ENCODE measurements around the gene PARN. TPM values are rescaled to one million over a fixed set of nuclear protein-coding genes. Genes with fewer than 3 reads are reported as not detected.

Gene PARN
- polyA plus RNA-seq, 3 donors = 18.4 to 24.4 (median 19.1) TPM

DNA sequence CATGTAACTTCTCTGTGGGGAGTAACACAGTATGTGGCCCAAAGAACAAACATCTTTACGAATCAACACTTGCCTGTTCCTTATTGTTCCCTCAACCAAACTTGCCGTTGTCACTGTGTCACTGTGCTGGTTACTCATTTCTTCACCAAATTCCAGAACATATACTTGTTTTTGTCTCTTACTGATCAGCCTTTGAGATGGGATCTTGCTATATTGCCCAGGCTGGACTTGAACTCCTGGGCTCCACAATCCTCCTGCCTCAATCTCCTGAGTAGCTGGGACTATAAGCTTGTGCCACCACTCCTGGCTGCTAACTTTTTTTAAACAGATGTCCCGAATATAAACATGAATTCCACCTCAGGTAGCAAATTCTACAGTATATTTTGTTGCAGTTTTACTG, 115.1 kb downstream of the PARN start:
- TF ChIP-seq, protein P1, sequence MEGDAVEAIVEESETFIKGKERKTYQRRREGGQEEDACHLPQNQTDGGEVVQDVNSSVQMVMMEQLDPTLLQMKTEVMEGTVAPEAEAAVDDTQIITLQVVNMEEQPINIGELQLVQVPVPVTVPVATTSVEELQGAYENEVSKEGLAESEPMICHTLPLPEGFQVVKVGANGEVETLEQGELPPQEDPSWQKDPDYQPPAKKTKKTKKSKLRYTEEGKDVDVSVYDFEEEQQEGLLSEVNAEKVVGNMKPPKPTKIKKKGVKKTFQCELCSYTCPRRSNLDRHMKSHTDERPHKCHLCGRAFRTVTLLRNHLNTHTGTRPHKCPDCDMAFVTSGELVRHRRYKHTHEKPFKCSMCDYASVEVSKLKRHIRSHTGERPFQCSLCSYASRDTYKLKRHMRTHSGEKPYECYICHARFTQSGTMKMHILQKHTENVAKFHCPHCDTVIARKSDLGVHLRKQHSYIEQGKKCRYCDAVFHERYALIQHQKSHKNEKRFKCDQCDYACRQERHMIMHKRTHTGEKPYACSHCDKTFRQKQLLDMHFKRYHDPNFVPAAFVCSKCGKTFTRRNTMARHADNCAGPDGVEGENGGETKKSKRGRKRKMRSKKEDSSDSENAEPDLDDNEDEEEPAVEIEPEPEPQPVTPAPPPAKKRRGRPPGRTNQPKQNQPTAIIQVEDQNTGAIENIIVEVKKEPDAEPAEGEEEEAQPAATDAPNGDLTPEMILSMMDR (IDR thresholded peaks at IDR 0.05) = no peak
- Mint-ChIP-seq H3K4me1 (peaks cover 9% of the 10 kb centered on the region), H3K4me3 (no peak overlapping the region), H3K27ac (no peak overlapping the region), H3K27me3 (ENCODE audit: low read depth in 3 of 3) (no peaks in the 10 kb centered on the region), H3K36me3 (peaks cover 2 to 8% of the 10 kb centered on the region in 2 donors), H3K9me3 (no peaks in the 10 kb centered on the region)
- H3K4me3 ChIP-seq (replicated peaks in 1 of 3; ENCODE audit: low read depth in 2 of 3, low read length in 3 of 3) = no peak overlapping the region
- H3K27ac ChIP-seq (ENCODE audit: low read depth in 1 of 2, low read length in 2 of 2) = no peak overlapping the region
- intact Hi-C loops (cut with micrococcal nuclease) = no loop called here
- H3K9ac ChIP-seq (ENCODE audit: insufficient read depth, low read length, poor library complexity, severe bottlenecking) = no peak overlapping the region
- H3K4me1 ChIP-seq (ENCODE audit: control insufficient read depth in 1 of 2, insufficient read depth in 2 of 2, low read length in 2 of 2) = peaks cover 3 to 6% of the 10 kb centered on the region in 2 donors
- 86% methylated on average over 1 of the region's 3 CpGs for WGBS (ENCODE audit: insufficient coverage)
- no peaks in the 10 kb centered on the region for H3K79me2 ChIP-seq (ENCODE audit: insufficient read depth, low read length)
- no peak for DNase-seq
- H3K36me3 ChIP-seq (replicated peaks in 1 of 2; ENCODE audit: control insufficient read depth in 1 of 2, insufficient read depth in 2 of 2, low read length in 2 of 2) = no peaks in the 10 kb centered on the region
- peaks cover 5% of the 10 kb centered on the region for H4K20me1 ChIP-seq (ENCODE audit: insufficient read depth, low read length)
- no peaks in the 10 kb centered on the region for H3K27me3 ChIP-seq (ENCODE audit: control insufficient read depth in 2 of 2, insufficient read depth in 2 of 2, low read length in 2 of 2)
- no peaks in the 10 kb centered on the region for H3K9me3 ChIP-seq (replicated peaks in 1 of 2; ENCODE audit: control insufficient read depth in 1 of 2, insufficient read depth in 1 of 2, low read length in 2 of 2)
- H2AFZ ChIP-seq (ENCODE audit: insufficient read depth, low read depth, low read length, poor library complexity, severe bottlenecking) = no peak overlapping the region
- no peak overlapping the region for H3K4me2 ChIP-seq (replicated peaks; ENCODE audit: extremely low read depth, low read length, poor library complexity, severe bottlenecking)

DNA sequence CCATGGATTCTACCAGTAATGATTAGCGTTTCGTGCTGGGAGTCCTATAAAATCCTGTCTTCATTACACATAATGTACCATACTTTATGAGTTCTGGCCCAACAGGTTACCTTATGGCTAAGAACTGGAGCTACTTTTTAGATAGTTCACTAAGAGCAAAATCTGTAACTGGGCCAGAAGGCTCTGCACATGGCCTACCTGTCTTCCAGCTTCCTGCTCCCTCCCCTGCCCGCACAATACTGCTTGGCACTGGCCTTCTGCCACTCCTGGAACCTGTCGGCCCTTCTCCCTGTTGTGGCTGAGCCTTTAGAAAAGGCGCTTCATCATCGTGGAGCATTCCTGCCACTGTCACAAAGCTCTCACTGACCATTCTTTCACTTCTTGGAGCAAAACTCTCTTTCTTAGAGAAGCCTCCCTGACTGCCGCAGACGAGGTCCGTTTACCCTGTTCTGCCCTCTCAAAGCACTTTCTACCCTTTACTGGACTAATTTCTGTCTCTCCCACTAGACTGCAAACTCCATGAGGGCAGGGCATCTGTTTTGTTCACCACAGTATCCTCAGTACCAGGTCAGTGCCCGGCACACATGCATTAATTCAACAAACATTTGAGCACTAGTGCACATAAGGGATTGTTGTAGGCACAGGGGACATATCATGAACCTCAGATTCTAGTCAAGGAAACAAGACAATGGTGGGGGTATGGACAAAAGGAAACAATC, 116.5 kb downstream of the PARN start:
- Histone ChIP-seq H3K4me3 (replicated peaks in 1 of 3; ENCODE audit: low read depth in 2 of 3, low read length in 3 of 3) (no peak overlapping the region), H3K79me2 (ENCODE audit: insufficient read depth, low read length) (no peaks in the 10 kb centered on the region), H4K20me1 (ENCODE audit: insufficient read depth, low read length) (peaks cover 5% of the 10 kb centered on the region), H3K9ac (ENCODE audit: insufficient read depth, low read length, poor library complexity, severe bottlenecking) (no peak overlapping the region), H3K9me3 (replicated peaks in 1 of 2; ENCODE audit: control insufficient read depth in 1 of 2, insufficient read depth in 1 of 2, low read length in 2 of 2) (no peaks in the 10 kb centered on the region), H3K4me1 (ENCODE audit: control insufficient read depth in 1 of 2, insufficient read depth in 2 of 2, low read length in 2 of 2) (peaks cover 3 to 6% of the 10 kb centered on the region in 2 donors), H3K27ac (ENCODE audit: low read depth in 1 of 2, low read length in 2 of 2) (no peak overlapping the region), H3K4me2 (replicated peaks; ENCODE audit: extremely low read depth, low read length, poor library complexity, severe bottlenecking) (no peak overlapping the region), H2AFZ (ENCODE audit: insufficient read depth, low read depth, low read length, poor library complexity, severe bottlenecking) (no peak overlapping the region), H3K36me3 (replicated peaks in 1 of 2; ENCODE audit: control insufficient read depth in 1 of 2, insufficient read depth in 2 of 2, low read length in 2 of 2) (no peaks in the 10 kb centered on the region), H3K27me3 (ENCODE audit: control insufficient read depth in 2 of 2, insufficient read depth in 2 of 2, low read length in 2 of 2) (no peaks in the 10 kb centered on the region)
- Mint-ChIP-seq H3K4me3 (no peak overlapping the region), H3K36me3 (peaks cover 2 to 8% of the 10 kb centered on the region in 2 donors), H3K27ac (no peak overlapping the region), H3K4me1 (peaks cover 9% of the 10 kb centered on the region), H3K27me3 (ENCODE audit: low read depth in 3 of 3) (no peaks in the 10 kb centered on the region), H3K9me3 (no peaks in the 10 kb centered on the region)
- no peak for DNase-seq
- intact Hi-C loops (cut with micrococcal nuclease) = no loop called here
- whole genome bisulfite sequencing (ENCODE audit: insufficient coverage) = 99% methylated on average over 9 of the region's 10 CpGs
- TF ChIP-seq, protein P1 (IDR thresholded peaks at IDR 0.05) = no peak

Measured in CD14-positive monocyte (primary cell).